ENCODE data around the gene FANCL.
"Not testable (repeated sequence)": the region's sequence is repeated elsewhere in the genome, so short reads cannot be mapped to it uniquely, and the experiment has no call there.

Gene FANCL

DNA sequence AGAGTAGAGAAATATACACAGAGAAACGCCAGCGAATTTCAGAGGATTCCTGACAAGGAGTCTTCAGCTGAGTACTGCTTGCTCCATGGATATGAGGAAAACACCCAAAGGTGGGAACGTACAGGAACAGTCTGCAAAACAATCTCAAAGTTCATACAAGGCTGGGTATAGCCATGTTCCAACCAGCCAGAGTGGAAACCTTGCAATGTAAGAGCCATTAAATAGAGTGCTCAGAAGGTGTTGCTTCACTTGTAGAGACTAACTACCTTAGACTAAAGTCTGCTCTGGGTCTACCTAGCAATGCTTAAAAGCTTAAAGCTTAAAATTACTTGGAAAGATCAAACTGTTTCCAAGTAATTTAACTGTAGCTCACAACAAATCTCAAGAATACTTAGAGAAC lies 6.0 kb downstream of the FANCL start:
- H3K4me3 ChIP-seq (replicated peaks in 1 of 2; ENCODE audit: low read depth in 2 of 2, low read length in 2 of 2), result no peak overlapping the region
- DNase-seq (ENCODE audit: low read depth in 2 of 2), result no peak
- TF ChIP-seq, protein P1, sequence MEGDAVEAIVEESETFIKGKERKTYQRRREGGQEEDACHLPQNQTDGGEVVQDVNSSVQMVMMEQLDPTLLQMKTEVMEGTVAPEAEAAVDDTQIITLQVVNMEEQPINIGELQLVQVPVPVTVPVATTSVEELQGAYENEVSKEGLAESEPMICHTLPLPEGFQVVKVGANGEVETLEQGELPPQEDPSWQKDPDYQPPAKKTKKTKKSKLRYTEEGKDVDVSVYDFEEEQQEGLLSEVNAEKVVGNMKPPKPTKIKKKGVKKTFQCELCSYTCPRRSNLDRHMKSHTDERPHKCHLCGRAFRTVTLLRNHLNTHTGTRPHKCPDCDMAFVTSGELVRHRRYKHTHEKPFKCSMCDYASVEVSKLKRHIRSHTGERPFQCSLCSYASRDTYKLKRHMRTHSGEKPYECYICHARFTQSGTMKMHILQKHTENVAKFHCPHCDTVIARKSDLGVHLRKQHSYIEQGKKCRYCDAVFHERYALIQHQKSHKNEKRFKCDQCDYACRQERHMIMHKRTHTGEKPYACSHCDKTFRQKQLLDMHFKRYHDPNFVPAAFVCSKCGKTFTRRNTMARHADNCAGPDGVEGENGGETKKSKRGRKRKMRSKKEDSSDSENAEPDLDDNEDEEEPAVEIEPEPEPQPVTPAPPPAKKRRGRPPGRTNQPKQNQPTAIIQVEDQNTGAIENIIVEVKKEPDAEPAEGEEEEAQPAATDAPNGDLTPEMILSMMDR (IDR thresholded peaks at IDR 0.05; ENCODE audit: low read depth, low read length), result no peak

DNA sequence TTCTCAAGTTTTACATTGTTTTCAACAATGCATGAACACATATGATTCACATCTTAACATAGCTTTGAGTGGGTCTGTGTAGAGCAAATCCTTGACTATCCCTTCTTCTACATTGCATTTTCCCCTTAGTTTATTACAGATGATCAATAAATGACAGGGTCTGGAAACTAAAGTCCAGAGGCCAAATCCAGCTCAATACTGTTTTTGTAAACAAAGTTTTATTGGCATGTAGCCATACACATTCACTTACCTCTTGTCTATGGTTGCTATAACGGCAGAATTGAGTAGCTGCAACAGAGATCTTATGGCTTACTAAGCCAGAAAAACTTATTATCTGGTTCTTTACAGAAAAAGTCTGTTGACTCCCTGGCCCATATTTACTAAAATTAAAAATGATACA lies 12.8 kb downstream of the FANCL start:
- no peak overlapping the region for H3K4me3 ChIP-seq (replicated peaks in 1 of 2; ENCODE audit: low read depth in 2 of 2, low read length in 2 of 2)
- TF ChIP-seq, protein P1 (IDR thresholded peaks at IDR 0.05; ENCODE audit: low read depth, low read length), result no peak
- no peak for DNase-seq (ENCODE audit: low read depth in 2 of 2)

DNA sequence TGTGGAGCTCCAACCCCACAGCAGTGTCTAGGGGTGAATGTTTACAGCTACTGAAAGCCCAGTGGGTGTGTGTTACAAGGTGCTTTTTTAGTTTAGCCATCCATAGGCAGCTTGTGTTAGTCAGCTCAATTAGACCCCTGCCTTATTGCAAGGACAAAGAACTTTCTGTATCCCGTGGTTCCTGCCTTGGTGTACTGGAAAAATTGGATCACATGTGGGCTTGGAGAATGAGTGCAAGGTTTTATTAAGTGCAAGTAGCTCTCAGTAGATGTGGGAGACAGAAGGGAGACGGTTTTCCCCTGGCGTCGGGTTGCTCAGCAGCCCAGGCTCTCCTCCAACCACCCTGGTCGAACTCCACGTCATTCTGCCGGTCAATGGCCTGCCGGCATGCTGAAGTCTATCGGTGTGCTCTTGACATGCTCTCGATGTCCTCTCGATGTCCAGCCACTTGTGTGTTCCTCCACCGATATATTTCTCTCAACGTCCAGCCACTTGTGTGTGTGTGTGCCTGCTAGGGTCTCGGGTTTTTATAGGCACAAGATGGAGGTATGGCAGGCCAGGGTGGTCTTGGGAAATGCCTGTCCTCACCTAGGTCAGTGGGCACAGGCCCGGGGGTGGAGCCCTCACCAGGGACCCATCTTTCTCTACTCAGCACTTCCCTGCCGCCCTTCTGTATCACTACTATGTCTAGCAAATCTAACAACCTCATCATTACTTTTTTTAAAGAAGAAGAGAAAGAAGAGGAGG lies 13.8 kb downstream of the FANCL start:
- TF ChIP-seq, protein P1 (IDR thresholded peaks at IDR 0.05; ENCODE audit: low read depth, low read length), result no peak

DNA sequence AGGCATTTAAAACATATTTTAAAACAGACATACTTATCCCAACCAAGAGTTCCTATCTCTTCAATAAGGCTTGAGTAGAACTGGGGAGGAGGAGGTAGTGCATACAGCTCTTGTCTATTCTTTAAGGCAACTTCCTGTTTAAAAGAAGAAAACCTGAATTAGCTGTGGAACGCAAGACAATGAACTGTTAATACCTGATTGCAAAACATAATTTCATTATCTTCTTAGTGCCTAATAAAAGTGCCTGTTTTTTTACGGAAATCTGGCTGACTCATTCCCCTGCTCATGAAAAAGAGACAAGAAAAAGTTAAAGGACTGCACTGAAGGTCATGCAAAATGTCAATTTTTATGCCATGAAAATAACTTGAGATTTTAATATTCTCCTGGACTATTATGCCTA lies 19.2 kb downstream of the FANCL start:
- peak; percentile 7 to 48 for DNase-seq (ENCODE audit: low read depth in 2 of 2)
- no peak overlapping the region for H3K4me3 ChIP-seq (replicated peaks in 1 of 2; ENCODE audit: low read depth in 2 of 2, low read length in 2 of 2)
- TF ChIP-seq, protein P1 (IDR thresholded peaks at IDR 0.05; ENCODE audit: low read depth, low read length), result no peak

More for the DNA sequence above, 13.8 kb downstream of the FANCL start:
- no peak for DNase-seq (ENCODE audit: low read depth in 2 of 2)
- H3K4me3 ChIP-seq (replicated peaks in 1 of 2; ENCODE audit: low read depth in 2 of 2, low read length in 2 of 2), result no peak overlapping the region

DNA sequence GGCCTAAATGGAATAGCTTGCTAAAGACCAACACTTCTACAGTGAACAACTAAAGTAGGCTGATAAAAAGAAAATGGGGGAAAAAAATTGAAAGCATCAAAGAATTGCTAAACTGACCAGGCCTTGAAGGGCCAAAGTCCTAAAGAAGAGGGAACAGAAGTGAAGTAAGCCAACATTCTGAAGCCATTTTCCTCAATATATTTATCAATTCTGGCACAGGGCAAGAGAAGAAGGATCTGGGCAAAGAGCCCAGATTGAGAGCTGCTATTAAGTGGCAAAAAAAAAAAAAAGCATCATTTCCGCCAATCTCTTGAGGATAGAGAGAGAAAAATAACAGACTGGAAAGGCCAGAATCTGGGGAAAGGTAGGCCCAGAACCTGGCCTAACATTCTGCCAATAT lies 25.7 kb downstream of the FANCL start:
- DNase-seq (ENCODE audit: low read depth in 2 of 2), result peak; percentile 37 to 79
- no peak overlapping the region for H3K4me3 ChIP-seq (replicated peaks in 1 of 2; ENCODE audit: low read depth in 2 of 2, low read length in 2 of 2)
- TF ChIP-seq, protein P1 (IDR thresholded peaks at IDR 0.05; ENCODE audit: low read depth, low read length), result no peak

DNA sequence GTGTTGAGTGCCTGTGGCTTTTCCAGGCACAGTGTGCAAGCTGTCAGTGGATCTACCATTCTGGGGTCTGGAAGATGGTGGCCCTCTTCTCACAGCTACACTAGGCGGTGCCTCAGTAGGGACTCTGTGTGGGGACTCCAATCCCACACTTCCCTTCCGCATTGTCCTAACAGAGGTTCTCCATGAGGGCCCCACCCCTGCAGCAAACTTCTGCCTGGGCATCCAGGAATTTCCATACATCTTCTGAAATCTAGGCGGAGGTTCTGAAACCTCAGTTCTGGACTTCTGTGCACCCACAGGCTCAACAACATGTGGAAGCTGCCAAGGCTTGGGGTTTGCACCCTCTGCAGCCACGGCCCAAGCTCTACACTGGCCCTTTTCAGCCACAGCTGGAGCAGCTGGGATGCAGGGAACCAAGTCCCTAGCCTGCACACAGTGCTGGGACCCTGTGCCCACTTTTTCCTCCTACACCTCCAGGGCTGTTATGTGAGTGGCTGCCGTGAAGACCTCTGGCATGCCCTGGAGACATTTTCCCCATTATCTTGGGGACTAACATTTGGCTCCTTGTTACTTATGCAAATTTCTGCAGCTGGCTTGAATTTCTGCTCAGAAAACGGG lies 30.1 kb downstream of the FANCL start:
- not testable (repeated sequence) for DNase-seq (ENCODE audit: low read depth in 2 of 2); H3K4me3 ChIP-seq (replicated peaks in 1 of 2; ENCODE audit: low read depth in 2 of 2, low read length in 2 of 2)

DNA sequence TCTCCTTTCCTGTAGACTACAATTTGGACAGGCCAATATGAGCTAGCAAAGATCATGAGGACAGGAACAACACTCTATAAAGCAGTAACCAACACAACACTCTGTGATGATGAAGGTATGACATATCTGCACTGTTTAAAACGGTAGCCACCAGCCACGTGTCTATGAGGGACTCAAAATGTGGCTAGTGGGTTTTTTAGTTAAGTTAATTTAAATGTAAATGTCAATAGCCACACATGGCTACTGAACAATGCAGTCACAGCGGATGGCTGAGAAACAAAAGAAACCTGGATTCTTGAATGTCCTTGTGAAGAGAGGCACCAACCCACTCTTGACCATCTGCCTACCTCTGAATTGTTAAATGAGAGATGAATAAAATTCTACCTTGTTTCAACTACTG lies 33.9 kb downstream of the FANCL start:
- no peak for DNase-seq (ENCODE audit: low read depth in 2 of 2)
- H3K4me3 ChIP-seq (replicated peaks in 1 of 2; ENCODE audit: low read depth in 2 of 2, low read length in 2 of 2), result no peak overlapping the region
- TF ChIP-seq, protein P1 (IDR thresholded peaks at IDR 0.05; ENCODE audit: low read depth, low read length), result no peak
